Adrenal gland (tissue), 12 donors: Measurements from ENCODE around the gene GLB1L2. TPM values are rescaled to one million over a fixed set of nuclear protein-coding genes. Genes with fewer than 3 reads are reported as not detected.

Source experiments
- DNase-seq, 7 donors: peaks; one replicate each; pipeline ENCODE4 v3.0.0-alpha.2; 2019 to 2020
- H3K27ac ChIP-seq, 5 donors: fragments of 200-600 bp; sonication (generic) in 4 of 5; 1 replicate in 3 of 5; 2 replicates in 2 of 5; pipeline versions ENCODE4 v1.5.1 to v1.8.0; 2016 to 2020; ENCODE audit warnings: mild to moderate bottlenecking in 1 of 5
- H3K27me3 ChIP-seq: fragments of 200-600 bp; 2 replicates; pipeline ENCODE4 v1.8.0; 2021
- H3K36me3 ChIP-seq, 2 donors: fragments of 200-600 bp; replicated peaks in 1 of 2; 1 replicate in 1 of 2; 2 replicates in 1 of 2; pipeline versions ENCODE4 v1.5.1 to v1.8.0; 2018 to 2022
- H3K4me1 ChIP-seq, 2 donors: fragments of 200-600 bp; replicated peaks in 1 of 2; 1 replicate in 1 of 2; 2 replicates in 1 of 2; pipeline versions ENCODE4 v1.5.1 to v1.8.0; 2018 to 2021
- H3K4me3 ChIP-seq, 4 donors: fragments of 200-600 bp; sonication (generic) in 3 of 4; one replicate each; pipeline ENCODE4 v1.5.1; 2016 to 2018
- H3K9me3 ChIP-seq, 3 donors: fragments of 200-600 bp; sonication (generic) in 1 of 3; replicated peaks in 1 of 3; 1 replicate in 2 of 3; 2 replicates in 1 of 3; pipeline versions ENCODE4 v1.5.1 to v1.8.0; 2016 to 2021
- CTCF ChIP-seq, 6 experiments: fragments of 450-650 bp in 4 of 6; fragments of 200-600 bp in 2 of 6; sonication (generic) in 1 of 6; IDR thresholded peaks; 1 replicate in 5 of 6; 2 replicates in 1 of 6; pipeline versions ENCODE4 v1.5.1 to v1.8.0; 2016 to 2021; ENCODE audit warnings: antibody characterized with exemption in 6 of 6, mild to moderate bottlenecking in 2 of 6, moderate library complexity in 1 of 6
- POLR2A ChIP-seq, 2 donors: fragments of 450-650 bp; IDR thresholded peaks; one replicate each; pipeline ENCODE4 v1.6.1; 2017; ENCODE audit warnings: antibody characterized with exemption in 2 of 2, mild to moderate bottlenecking in 2 of 2, moderate library complexity in 1 of 2
- WGBS, 4 donors: extraction: QIAGEN DNeasy Blood & Tissue Kit in 2 of 4; methylation state at CpG; one replicate each; pipeline versions ENCODE4 v1.1.5 to v1.1.7; 2013 to 2017; 5-methylcytosine and 5-hydroxymethylcytosine counted together
- intact Hi-C, 2 donors: fragments of 100-400 bp; cut with DNase I; formaldehyde crosslinking; loops; one replicate each; pipeline versions ENCODE4 v1.14.1 to v1.15.0; 2022 to 2023
- polyA plus RNA-seq, 3 donors: library from polyadenylated mRNA; stranded (reverse); fragments of 200-250 nt in 2 of 3; fragments of 350-450 nt in 1 of 3; fragmentation: Illumina TruSeq in 1 of 3; extraction: RNeasy Lipid Tissue Mini Kit (QIAGEN cat#74804) in 1 of 3; gene quantifications; one replicate each; pipeline ENCODE4 v1.2.3, GENCODE V29; 2013 to 2014
- total RNA-seq, 9 donors: library from RNA; depleted of rRNA in 4 of 9; stranded (reverse); fragments of >200 nt in 4 of 9; fragments of 120-200 nt in 1 of 9; fragmentation: NEBNext Ultra II Directional in 1 of 9; extraction: Animal tissue kit (Norgen Biotek cat#: 25700) in 1 of 9; gene quantifications; one replicate each; pipeline versions ENCODE4 v1.1.0 to v1.2.4, GENCODE V29; 2013 to 2023
- donor health status: healthy with polysubstance abuse.
- donor health status: Bipolar disorder and iron deficiency.
- donor health status: DM: yes; HTN: yes; CAD: no.
- donor health status: DM: no; HTN: no; CAD: no.
- donor health status: DM: no; HTN: no; CAD: no.
- donor health status: DM: yes; HTN: yes; CAD: no.

GLB1L2 gene
- total and polyA plus RNA-seq, 12 donors, result 0.66 to 8.1 (median 2.6) TPM

- no peak for DNase-seq
- Histone ChIP-seq H3K27ac (no peak overlapping the region), H3K36me3 (no peaks in the 10 kb centered on the region), H3K9me3 (no peaks in the 10 kb centered on the region), H3K4me1 (no peaks in the 10 kb centered on the region), H3K27me3 (no peaks in the 10 kb centered on the region), H3K4me3 (no peak overlapping the region)
- 79 to 88% (median 82%) methylated on average over 18 to 21 of the region's 21 CpGs for WGBS, 4 donors
- intact Hi-C loops, result no loop called here
- TF ChIP-seq CTCF (IDR thresholded peaks at IDR 0.05) (no peak), POLR2A (IDR thresholded peaks at IDR 0.05) (no peak)
Measured at GRCh38 chr11:134392953-134393615, 61.3 kb downstream of the GLB1L2 start.

GRCh38 chr11:134393638-134394037 is 61.9 kb downstream of the GLB1L2 start:
- Histone ChIP-seq H3K27me3 (no peaks in the 10 kb centered on the region), H3K27ac (no peak overlapping the region), H3K9me3 (no peaks in the 10 kb centered on the region), H3K4me1 (no peaks in the 10 kb centered on the region), H3K36me3 (no peaks in the 10 kb centered on the region), H3K4me3 (no peak overlapping the region)
- DNase-seq, result peak in 1 of 7 donors; percentile 76
- 41 to 52% (median 50%) methylated on average over 6 to 14 of the region's 14 CpGs for WGBS, 4 donors
- TF ChIP-seq POLR2A (IDR thresholded peaks at IDR 0.05) (no peak), CTCF (IDR thresholded peaks at IDR 0.05) (peak in 2 of 6 experiments; percentile 15 to 16)
- intact Hi-C loops, result no loop called here

- Histone ChIP-seq H3K9me3 (no peaks in the 10 kb centered on the region), H3K36me3 (no peaks in the 10 kb centered on the region), H3K27ac (no peak overlapping the region), H3K4me3 (no peak overlapping the region), H3K4me1 (no peaks in the 10 kb centered on the region), H3K27me3 (no peaks in the 10 kb centered on the region)
- TF ChIP-seq POLR2A (IDR thresholded peaks at IDR 0.05) (no peak), CTCF (IDR thresholded peaks at IDR 0.05) (no peak)
- intact Hi-C loops, result no loop called here
- WGBS, 4 donors, result 76 to 100% (median 84%) methylated on average over 2 to 10 of the region's 10 CpGs
- DNase-seq, result no peak
Measured at GRCh38 chr11:134394311-134394710, 62.5 kb downstream of the GLB1L2 start.

GRCh38 chr11:134395002-134395401 is 63.2 kb downstream of the GLB1L2 start:
- no peak overlapping the region for H3K4me3 ChIP-seq
- H3K36me3 ChIP-seq, result no peaks in the 10 kb centered on the region
- H3K9me3 ChIP-seq, result no peaks in the 10 kb centered on the region
- no peaks in the 10 kb centered on the region for H3K27me3 ChIP-seq
- H3K4me1 ChIP-seq, result no peaks in the 10 kb centered on the region
- 79 to 91% (median 88%) methylated on average over 12 of the region's 12 CpGs for WGBS, 4 donors
- H3K27ac ChIP-seq, result no peak overlapping the region
- intact Hi-C loops, result no loop called here
- no peak for DNase-seq
- TF ChIP-seq CTCF (IDR thresholded peaks at IDR 0.05) (no peak), POLR2A (IDR thresholded peaks at IDR 0.05) (no peak)
